ENCODE results near the gene SPG7. TPM values are rescaled to one million over a fixed set of nuclear protein-coding genes. Genes with fewer than 3 reads are reported as not detected.
A peak's percentile ranks its signal among the peaks of the same experiment; 100 is the strongest.
"Not testable (repeated sequence)": the region's sequence is repeated elsewhere in the genome, so short reads cannot be mapped to it uniquely, and the experiment has no call there.

The SPG7 gene
- total RNA-seq, 2 experiments from 2014 or later = 67.9 to 70.4 TPM

GRCh38 chr16:89570983-89571598 lies 62.9 kb downstream of the SPG7 start:
- POLR2A ChIA-PET; DNase-seq; CTCF ChIA-PET; H3K9me3 Mint-ChIP-seq; H3K4me3 Mint-ChIP-seq; H3K27ac Mint-ChIP-seq; H3K4me1 Mint-ChIP-seq (ENCODE audit: low read depth); H3K36me3 Mint-ChIP-seq; intact Hi-C loops (cut with micrococcal nuclease): not testable (repeated sequence)
- peaks cover 11% of the 10 kb centered on the region for H3K27me3 Mint-ChIP-seq

GRCh38 chr16:89571636-89572035 lies 63.4 kb downstream of the SPG7 start:
- H3K27ac Mint-ChIP-seq = no peak overlapping the region
- CTCF ChIA-PET = interaction anchor here (0.6 kb wide), 1 partner anchor 42 kb away, joined by 5 read pairs; the partner anchor contains the start of gene DPEP1
- POLR2A ChIA-PET = no interaction called here
- intact Hi-C loops (cut with micrococcal nuclease) = no loop called here
- H3K4me1 Mint-ChIP-seq (ENCODE audit: low read depth) = peaks cover 3% of the 10 kb centered on the region
- H3K36me3 Mint-ChIP-seq = no peaks in the 10 kb centered on the region
- H3K4me3 Mint-ChIP-seq = no peak overlapping the region
- peaks cover 11% of the 10 kb centered on the region for H3K27me3 Mint-ChIP-seq
- no peaks in the 10 kb centered on the region for H3K9me3 Mint-ChIP-seq
- no peak for DNase-seq

GRCh38 chr16:89572073-89572484 lies 63.9 kb downstream of the SPG7 start:
- H3K9me3 Mint-ChIP-seq = no peaks in the 10 kb centered on the region
- peak overlapping the region; percentile 30 for H3K4me3 Mint-ChIP-seq
- H3K27me3 Mint-ChIP-seq = peaks cover 11% of the 10 kb centered on the region
- no peak overlapping the region for H3K27ac Mint-ChIP-seq
- intact Hi-C loops (cut with micrococcal nuclease) = no loop called here
- POLR2A ChIA-PET = no interaction called here
- H3K4me1 Mint-ChIP-seq (ENCODE audit: low read depth) = peaks cover 3% of the 10 kb centered on the region
- no peaks in the 10 kb centered on the region for H3K36me3 Mint-ChIP-seq
- CTCF ChIA-PET = interaction anchor here (0.6 kb wide), 1 partner anchor 42 kb away, joined by 5 read pairs; the partner anchor contains the start of gene DPEP1
- DNase-seq = no peak

- Mint-ChIP-seq H3K36me3 (no peaks in the 10 kb centered on the region), H3K9me3 (no peaks in the 10 kb centered on the region), H3K27me3 (peaks cover 13% of the 10 kb centered on the region), H3K4me3 (no peak overlapping the region), H3K27ac (no peak overlapping the region), H3K4me1 (ENCODE audit: low read depth) (peaks cover 3% of the 10 kb centered on the region)
- CTCF ChIA-PET = interaction anchor here (0.6 kb wide), 1 partner anchor 41 kb away, joined by 5 read pairs; the partner anchor contains the start of gene DPEP1
- no peak for DNase-seq
- intact Hi-C loops (cut with micrococcal nuclease) = no loop called here
- POLR2A ChIA-PET = no interaction called here
Observed at GRCh38 chr16:89572485-89573205, 64.4 kb downstream of the SPG7 start.

GRCh38 chr16:89573826-89574680 lies 65.8 kb downstream of the SPG7 start:
- DNase-seq = no peak
- H3K9me3 Mint-ChIP-seq = no peaks in the 10 kb centered on the region
- no peaks in the 10 kb centered on the region for H3K36me3 Mint-ChIP-seq
- ChIA-PET CTCF (interaction anchor here (0.6 to 0.7 kb wide), 3 partner anchors 69 to 280 kb away, joined by 3 to 5 read pairs (median 3); no protein-coding TSS in a partner anchor), POLR2A (no interaction called here)
- intact Hi-C loops (cut with micrococcal nuclease) = loop anchor here (2.0 kb wide), 1 partner anchor 67 kb away; no protein-coding TSS in a partner anchor
- peaks cover 3% of the 10 kb centered on the region for H3K4me1 Mint-ChIP-seq (ENCODE audit: low read depth)
- no peak overlapping the region for H3K27ac Mint-ChIP-seq
- peaks cover 13% of the 10 kb centered on the region for H3K27me3 Mint-ChIP-seq
- no peak overlapping the region for H3K4me3 Mint-ChIP-seq

- peaks cover 13% of the 10 kb centered on the region for H3K27me3 Mint-ChIP-seq
- CTCF ChIA-PET = interaction anchor here (1.1 to 1.7 kb wide), 2 partner anchors 10 to 67 kb away, joined by 3 to 8 read pairs; no protein-coding TSS in a partner anchor
- no peaks in the 10 kb centered on the region for H3K9me3 Mint-ChIP-seq
- POLR2A ChIA-PET = interaction anchor here (0.9 to 1.6 kb wide), 2 partner anchors 9 to 10 kb away, joined by 3 to 5 read pairs; no protein-coding TSS in a partner anchor
- peaks cover 3% of the 10 kb centered on the region for H3K4me1 Mint-ChIP-seq (ENCODE audit: low read depth)
- peak; percentile 82 for DNase-seq
- H3K4me3 Mint-ChIP-seq = peak overlapping the region; percentile 46
- no peaks in the 10 kb centered on the region for H3K36me3 Mint-ChIP-seq
- no peak overlapping the region for H3K27ac Mint-ChIP-seq
- intact Hi-C loops (cut with micrococcal nuclease) = loop anchor here (2.0 kb wide), 1 partner anchor 66 kb away; no protein-coding TSS in a partner anchor
Observed at GRCh38 chr16:89574681-89575246, 66.6 kb downstream of the SPG7 start.

GRCh38 chr16:89575247-89576152 lies 67.3 kb downstream of the SPG7 start, which contains the start of gene CPNE7:
Gene CPNE7 (plus strand): TSS chr16:89575758. CDS start chr16:89575898, 140 bp downstream.
- Mint-ChIP-seq H3K27ac (no peak within 1 kb of the TSS), H3K36me3 (no peaks in the 10 kb centered on the region), H3K27me3 (peaks cover 13% of the 10 kb centered on the region), H3K4me3 (peak within 1 kb of the TSS; percentile 46), H3K4me1 (ENCODE audit: low read depth) (peaks cover 3% of the 10 kb centered on the region), H3K9me3 (no peaks in the 10 kb centered on the region)
- intact Hi-C loops (cut with micrococcal nuclease) = loop anchor here (2.0 kb wide), 1 partner anchor 65 kb away; no protein-coding TSS in a partner anchor
- DNase-seq = no peak
- ChIA-PET POLR2A (interaction anchor here (0.9 to 1.6 kb wide), 2 partner anchors 9 to 10 kb away, joined by 3 to 5 read pairs; no protein-coding TSS in a partner anchor), CTCF (interaction anchor here (1.1 to 1.7 kb wide), 4 partner anchors 10 to 124 kb away, joined by 3 to 8 read pairs (median 4); no protein-coding TSS in a partner anchor)

- intact Hi-C loops (cut with micrococcal nuclease) = no loop called here
- no peak overlapping the region for H3K27ac Mint-ChIP-seq
- DNase-seq = no peak
- POLR2A ChIA-PET = interaction anchor here (0.6 to 1.6 kb wide), 2 partner anchors 11 to 97 kb away, joined by 5 to 7 read pairs; no protein-coding TSS in a partner anchor
- peaks cover 13% of the 10 kb centered on the region for H3K27me3 Mint-ChIP-seq
- CTCF ChIA-PET = interaction anchor here (1.1 to 1.7 kb wide), 3 partner anchors 65 to 124 kb away, joined by 3 to 8 read pairs (median 5); no protein-coding TSS in a partner anchor
- H3K9me3 Mint-ChIP-seq = no peaks in the 10 kb centered on the region
- H3K36me3 Mint-ChIP-seq = no peaks in the 10 kb centered on the region
- peaks cover 3% of the 10 kb centered on the region for H3K4me1 Mint-ChIP-seq (ENCODE audit: low read depth)
- H3K4me3 Mint-ChIP-seq = no peak overlapping the region
Observed at GRCh38 chr16:89576153-89577054, 68.2 kb downstream of the SPG7 start.

- ChIA-PET POLR2A (interaction anchor here (0.6 kb wide), 1 partner anchor 97 kb away, joined by 7 read pairs; no protein-coding TSS in a partner anchor), CTCF (no interaction called here)
Observed at GRCh38 chr16:89577055-89577759, 69.0 kb downstream of the SPG7 start.

More at GRCh38 chr16:89577055-89577759, 69.0 kb downstream of the SPG7 start:
- DNase-seq = no peak
- Mint-ChIP-seq H3K9me3 (no peaks in the 10 kb centered on the region), H3K27ac (no peak overlapping the region), H3K36me3 (no peaks in the 10 kb centered on the region), H3K4me1 (ENCODE audit: low read depth) (no peaks in the 10 kb centered on the region), H3K27me3 (peaks cover 8% of the 10 kb centered on the region), H3K4me3 (no peak overlapping the region)
- intact Hi-C loops (cut with micrococcal nuclease) = no loop called here

All from activated CD4-positive, alpha-beta memory T cell treated with anti-CD3 and anti-CD28 coated beads for 36 hours (primary cell).